Breast epithelium (tissue), 3 donors: ENCODE data around the gene C11orf58.

Experiments
- CTCF ChIP-seq, 3 donors: fragments of 450-650 bp; IDR thresholded peaks; one replicate each; pipeline ENCODE4 v1.5.1; 2016 to 2017; ENCODE audit warnings: antibody characterized with exemption in 3 of 3, mild to moderate bottlenecking in 3 of 3, moderate library complexity in 3 of 3
- POLR2A ChIP-seq: fragments of 450-650 bp; IDR thresholded peaks from one replicate; pipeline ENCODE4 v1.6.1; 2016; ENCODE audit warnings: antibody characterized with exemption, mild to moderate bottlenecking, moderate library complexity
- POLR2AphosphoS5 ChIP-seq, 3 donors: sonication (generic); formaldehyde crosslinking; IDR thresholded peaks; one replicate each; pipeline ENCODE4 v1.6.1; 2017; ENCODE audit warnings: antibody characterized with exemption in 3 of 3

GRCh38 chr11:16799890-16800289 lies 61.4 kb downstream of the C11orf58 start:
- no peak for TF ChIP-seq POLR2A
- TF ChIP-seq CTCF (IDR thresholded peaks at IDR 0.05), result no peak
- no peak for TF ChIP-seq POLR2AphosphoS5 (IDR thresholded peaks at IDR 0.05)
